Ishikawa (cell line): ENCODE measurements around the gene SRXN1.

Experiments used
- CEBPB ChIP-seq: IDR thresholded peaks from 2 replicates; pipeline ENCODE4 v1.6.1; 2012
- CREB1 ChIP-seq: IDR thresholded peaks from 2 replicates; pipeline ENCODE4 v1.6.1; 2012; ENCODE audit warnings: low read depth
- EGR1 ChIP-seq: IDR thresholded peaks from 2 replicates; pipeline ENCODE4 v1.6.1; 2012
- EP300 ChIP-seq: IDR thresholded peaks from 2 replicates; pipeline ENCODE4 v1.6.1; 2012; ENCODE audit warnings: borderline replicate concordance
- FOXM1 ChIP-seq: IDR thresholded peaks from 2 replicates; pipeline ENCODE4 v1.6.1; 2012; ENCODE audit warnings: low read depth, borderline replicate concordance
- MAX ChIP-seq: IDR thresholded peaks from 2 replicates; pipeline ENCODE4 v1.6.1; 2012
- NFIC ChIP-seq: IDR thresholded peaks from 2 replicates; pipeline ENCODE4 v1.6.1; 2012
- RAD21 ChIP-seq: IDR thresholded peaks from 2 replicates; pipeline ENCODE4 v1.6.1; 2012; ENCODE audit warnings: low read depth
- REST ChIP-seq: IDR thresholded peaks from 2 replicates; pipeline ENCODE4 v1.6.1; 2012; ENCODE audit warnings: low read depth, mild to moderate bottlenecking
- TAF1 ChIP-seq: IDR thresholded peaks from 2 replicates; pipeline ENCODE4 v1.6.1; 2012; ENCODE audit warnings: low read depth, mild to moderate bottlenecking
- TCF12 ChIP-seq: IDR thresholded peaks from 2 replicates; pipeline ENCODE4 v1.6.1; 2012; ENCODE audit warnings: low read depth
- TEAD4 ChIP-seq: IDR thresholded peaks from 2 replicates; pipeline ENCODE4 v1.6.1; 2012
- USF1 ChIP-seq: IDR thresholded peaks from 2 replicates; pipeline ENCODE4 v1.6.1; 2012
- YY1 ChIP-seq: IDR thresholded peaks from 2 replicates; pipeline ENCODE4 v1.6.1; 2012; ENCODE audit warnings: low read depth
- ZBTB7A ChIP-seq: IDR thresholded peaks from 2 replicates; pipeline ENCODE4 v1.6.1; 2012; ENCODE audit warnings: low read depth

SRXN1 gene

GRCh38 chr20:638579-638978, 14.4 kb downstream of the SRXN1 start:
- no peak for TF ChIP-seq REST
- no peak for TF ChIP-seq CEBPB
- no peak for TF ChIP-seq CREB1
- TF ChIP-seq USF1: no peak
- TF ChIP-seq ZBTB7A: no peak
- TF ChIP-seq TCF12: no peak
- TF ChIP-seq RAD21: no peak
- no peak for TF ChIP-seq MAX
- TF ChIP-seq TEAD4: no peak
- TF ChIP-seq EGR1: no peak

GRCh38 chr20:637559-637958, 15.4 kb downstream of the SRXN1 start:
- TF ChIP-seq TCF12 (no peak), NFIC (no peak), FOXM1 (no peak), YY1 (no peak), CREB1 (no peak), ZBTB7A (no peak), MAX (no peak), RAD21 (no peak), TEAD4 (no peak), EGR1 (no peak), REST (no peak), EP300 (no peak), USF1 (no peak), TAF1 (no peak), CEBPB (no peak)

GRCh38 chr20:635893-636338, 17.1 kb downstream of the SRXN1 start:
- no peak for TF ChIP-seq ZBTB7A
- TF ChIP-seq TCF12: no peak

GRCh38 chr20:635028-635892, 17.7 kb downstream of the SRXN1 start:
- no peak for TF ChIP-seq CREB1

- TF ChIP-seq NFIC (no peak), CEBPB (no peak), TEAD4 (no peak), USF1 (no peak), CREB1 (no peak), YY1 (no peak), EGR1 (no peak), FOXM1 (no peak), TAF1 (no peak), MAX (no peak), EP300 (no peak), ZBTB7A (no peak), REST (no peak), TCF12 (no peak), RAD21 (no peak)
These were observed 18.7 kb downstream of the SRXN1 start for GRCh38 chr20:634148-634925.
